ENCODE data around the gene CLIP4. TPM values are rescaled to one million over a fixed set of nuclear protein-coding genes. Genes with fewer than 3 reads are reported as not detected.

CLIP4 gene
- total RNA-seq (2021) (107 and 134 TPM in 2 replicates), Bru-seq, nascent RNA (percentile 98 among the genes with signal in this experiment), BruChase-seq, experiment 1, labeled RNA remaining after a 2-hour chase (percentile 99 among the genes with signal in this experiment), BruChase-seq, experiment 2, labeled RNA remaining after a 6-hour chase (percentile 88 among the genes with signal in this experiment)
- long read RNA-seq, full-length matches to known transcripts: 52 of 126 reads
- long read RNA-seq, partial matches to known transcripts: 24 of 126 reads
- long read RNA-seq, other reads (novel, unspliced or antisense): 50 of 126 reads

GRCh38 chr2:29114946-29115609 lies at the start of gene CLIP4:
TSS of gene CLIP4 (plus strand) at chr2:29115415. CDS start at chr2:29121389, 5,974 bp downstream.
- Histone ChIP-seq H4K20me1 (ENCODE audit: insufficient read depth) (no peaks in the 10 kb centered on the region), H2AFZ (peak within 1 kb of the TSS; percentile 71)

GRCh38 chr2:29066271-29066860 lies 48.8 kb upstream of the CLIP4 start:
- CTCF ChIA-PET: no interaction called here
- no peaks in the 10 kb centered on the region for H3K4me1 ChIP-seq (replicated peaks; ENCODE audit: insufficient read depth)
- peak in 1 of 2 experiments; percentile 27 for DNase-seq
- no peaks in the 10 kb centered on the region for H3K79me2 ChIP-seq (ENCODE audit: low read depth)
- POLR2A ChIA-PET (ENCODE audit: unreplicated experiment): no interaction called here
- TF ChIP-seq EZH2 (IDR thresholded peaks at IDR 0.05; ENCODE audit: low read depth): no peak
- no peak for TF ChIP-seq CTCF (conservative IDR thresholded peaks at IDR 0.05)
- no TSS peak for BruUV-seq (replicated peaks)
- H3K36me3 ChIP-seq (ENCODE audit: low read depth): no peaks in the 10 kb centered on the region
- H3K4me2 ChIP-seq: no peak overlapping the region
- 0 out of 2 replicates have a peak, but pooled peaks cover 4% of the 10 kb centered on the region for H3K9me3 ChIP-seq (ENCODE audit: insufficient read depth, low read depth)
- H4K20me1 ChIP-seq (ENCODE audit: insufficient read depth): no peaks in the 10 kb centered on the region
- no peak overlapping the region for H3K27ac ChIP-seq
- intact Hi-C loops (cut with micrococcal nuclease; ENCODE audit: unreplicated experiment): no loop called here
- H2AFZ ChIP-seq: no peak overlapping the region
- H3K9me2 ChIP-seq (ENCODE audit: insufficient read depth): no peaks in the 10 kb centered on the region
- no peaks in the 10 kb centered on the region for H3F3A ChIP-seq (ENCODE audit: insufficient read depth, low read depth)
- H3K27me3 ChIP-seq (ENCODE audit: insufficient read depth, low read depth): no peaks in the 10 kb centered on the region
- no peak overlapping the region for H3K4me3 ChIP-seq

More at GRCh38 chr2:29114946-29115609, at the start of gene CLIP4:
- H3K36me3 ChIP-seq (ENCODE audit: low read depth): peaks cover 15% of the 10 kb centered on the region
- DNase-seq: peak in 1 of 2 experiments; percentile 43
- peaks cover 78% of the 10 kb centered on the region for H3K4me1 ChIP-seq (replicated peaks; ENCODE audit: insufficient read depth)
- H3K27me3 ChIP-seq (ENCODE audit: insufficient read depth, low read depth): no peaks in the 10 kb centered on the region
- no TSS peak for BruUV-seq (replicated peaks)
- TF ChIP-seq CTCF (conservative IDR thresholded peaks at IDR 0.05): no peak
- TF ChIP-seq EZH2 (IDR thresholded peaks at IDR 0.05; ENCODE audit: low read depth): no peak
- peak within 1 kb of the TSS; percentile 90 for H3K4me3 ChIP-seq
- intact Hi-C loops (cut with micrococcal nuclease; ENCODE audit: unreplicated experiment): loop anchor here (1.0 to 5.0 kb wide), 3 partner anchors 61 to 158 kb away; no protein-coding TSS in a partner anchor
- POLR2A ChIA-PET (ENCODE audit: unreplicated experiment): no interaction called here
- CTCF ChIA-PET: no interaction called here
- H3K27ac ChIP-seq: peak within 1 kb of the TSS; percentile 97
- H3F3A ChIP-seq (ENCODE audit: insufficient read depth, low read depth): peaks cover 61% of the 10 kb centered on the region
- no peaks in the 10 kb centered on the region for H3K9me2 ChIP-seq (ENCODE audit: insufficient read depth)
- H3K9me3 ChIP-seq (ENCODE audit: insufficient read depth, low read depth): peaks cover 12% of the 10 kb centered on the region; the same call in 1 of the 2 replicates
- H3K79me2 ChIP-seq (ENCODE audit: low read depth): peaks cover 52% of the 10 kb centered on the region
- peak within 1 kb of the TSS; percentile 90 for H3K4me2 ChIP-seq

- no peaks in the 10 kb centered on the region for H3K79me2 ChIP-seq (ENCODE audit: low read depth)
- H3K4me2 ChIP-seq: no peak overlapping the region
- H2AFZ ChIP-seq: no peak overlapping the region
- DNase-seq: peak in 1 of 2 experiments; percentile 16
- no peaks in the 10 kb centered on the region for H3K27me3 ChIP-seq (ENCODE audit: insufficient read depth, low read depth)
- ChIA-PET CTCF (no interaction called here), POLR2A (ENCODE audit: unreplicated experiment) (no interaction called here)
- no peaks in the 10 kb centered on the region for H3F3A ChIP-seq (ENCODE audit: insufficient read depth, low read depth)
- no peak overlapping the region for H3K4me3 ChIP-seq
- no peaks in the 10 kb centered on the region for H3K36me3 ChIP-seq (ENCODE audit: low read depth)
- BruUV-seq (replicated peaks): no TSS peak
- intact Hi-C loops (cut with micrococcal nuclease; ENCODE audit: unreplicated experiment): no loop called here
- no peaks in the 10 kb centered on the region for H4K20me1 ChIP-seq (ENCODE audit: insufficient read depth)
- no peaks in the 10 kb centered on the region for H3K4me1 ChIP-seq (replicated peaks; ENCODE audit: insufficient read depth)
- no peaks in the 10 kb centered on the region for H3K9me3 ChIP-seq (ENCODE audit: insufficient read depth, low read depth)
- TF ChIP-seq CTCF (conservative IDR thresholded peaks at IDR 0.05) (no peak), EZH2 (IDR thresholded peaks at IDR 0.05; ENCODE audit: low read depth) (no peak)
- H3K9me2 ChIP-seq (ENCODE audit: insufficient read depth): no peaks in the 10 kb centered on the region
- no peak overlapping the region for H3K27ac ChIP-seq
These were observed 48.1 kb upstream of the CLIP4 start for GRCh38 chr2:29066997-29067605.

All from PC-9 (cell line).